ENCODE measurements around the gene AOPEP.
"Not testable (repeated sequence)": the region's sequence is repeated elsewhere in the genome, so short reads cannot be mapped to it uniquely, and the experiment has no call there.

Gene AOPEP

DNA sequence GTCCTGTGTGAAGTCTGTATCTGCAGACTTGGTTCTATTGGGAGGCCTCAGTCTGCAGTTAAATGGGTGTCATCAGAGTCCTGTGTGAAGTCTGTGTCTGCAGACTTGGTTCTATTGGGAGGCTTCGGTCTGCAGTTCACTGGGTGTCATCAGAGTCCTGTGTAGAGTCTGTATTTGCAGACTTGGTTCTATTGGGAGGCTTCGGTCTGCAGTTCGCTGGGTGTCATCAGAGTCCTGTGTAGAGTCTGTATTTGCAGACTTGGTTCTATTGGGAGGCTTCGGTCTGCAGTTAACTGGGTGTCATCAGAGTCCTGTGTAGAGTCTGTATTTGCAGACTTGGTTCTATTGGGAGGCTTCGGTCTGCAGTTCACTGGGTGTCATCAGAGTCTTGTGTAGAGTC is 239.1 kb downstream of the AOPEP start:
- not testable (repeated sequence) for DNase-seq (ENCODE audit: low read depth)

- DNase-seq (ENCODE audit: low read depth): not testable (repeated sequence)
Measured at GRCh38 chr9:94966046-94966445, 239.5 kb downstream of the AOPEP start.

DNA sequence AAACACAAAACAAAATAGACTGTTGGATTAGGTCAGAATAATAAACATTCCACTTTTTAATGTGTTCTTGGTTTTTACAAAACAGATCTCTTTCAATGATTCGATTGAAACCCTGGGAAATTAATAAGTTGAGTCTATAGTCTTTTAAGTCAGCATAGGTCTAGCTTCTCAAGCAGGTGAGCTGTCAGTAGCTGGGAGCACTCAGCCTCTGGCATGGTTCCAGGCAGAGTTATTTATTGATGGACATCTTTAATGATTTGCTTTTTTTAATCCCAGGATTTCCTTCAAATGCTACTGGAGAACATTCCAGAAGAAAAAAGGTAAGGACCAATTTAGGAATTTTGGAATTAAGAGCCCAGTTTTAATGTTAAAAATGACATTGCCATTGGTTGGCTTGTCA is 241.0 kb downstream of the AOPEP start:
- DNase-seq (ENCODE audit: low read depth): no peak

GRCh38 chr9:94971378-94972131 is 245.1 kb downstream of the AOPEP start:
- no peak for DNase-seq (ENCODE audit: low read depth)

DNA sequence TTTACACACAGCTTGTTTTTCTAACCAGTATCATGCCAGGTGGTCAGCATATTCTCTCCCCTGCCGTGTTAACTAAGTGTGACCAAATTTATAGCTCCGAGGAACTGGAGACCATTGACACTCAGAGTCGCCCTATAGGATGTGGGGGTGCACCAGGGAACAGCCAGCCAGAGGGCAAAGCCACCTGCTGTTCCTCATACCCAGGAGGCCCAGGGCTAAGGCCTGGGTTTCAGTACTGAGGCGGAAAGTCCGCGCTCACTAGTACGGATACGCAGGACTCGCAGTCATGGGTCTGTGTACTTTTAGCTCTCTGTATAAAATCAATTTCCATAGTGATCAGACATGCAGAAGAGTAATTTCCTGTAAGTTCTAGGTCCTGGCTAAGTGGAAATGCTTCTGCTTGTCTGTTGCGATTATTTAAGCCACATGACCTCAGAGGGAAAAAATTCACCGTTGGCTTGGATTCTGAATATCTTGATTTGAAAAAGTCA is 247.0 kb downstream of the AOPEP start:
- DNase-seq (ENCODE audit: low read depth): no peak

DNA sequence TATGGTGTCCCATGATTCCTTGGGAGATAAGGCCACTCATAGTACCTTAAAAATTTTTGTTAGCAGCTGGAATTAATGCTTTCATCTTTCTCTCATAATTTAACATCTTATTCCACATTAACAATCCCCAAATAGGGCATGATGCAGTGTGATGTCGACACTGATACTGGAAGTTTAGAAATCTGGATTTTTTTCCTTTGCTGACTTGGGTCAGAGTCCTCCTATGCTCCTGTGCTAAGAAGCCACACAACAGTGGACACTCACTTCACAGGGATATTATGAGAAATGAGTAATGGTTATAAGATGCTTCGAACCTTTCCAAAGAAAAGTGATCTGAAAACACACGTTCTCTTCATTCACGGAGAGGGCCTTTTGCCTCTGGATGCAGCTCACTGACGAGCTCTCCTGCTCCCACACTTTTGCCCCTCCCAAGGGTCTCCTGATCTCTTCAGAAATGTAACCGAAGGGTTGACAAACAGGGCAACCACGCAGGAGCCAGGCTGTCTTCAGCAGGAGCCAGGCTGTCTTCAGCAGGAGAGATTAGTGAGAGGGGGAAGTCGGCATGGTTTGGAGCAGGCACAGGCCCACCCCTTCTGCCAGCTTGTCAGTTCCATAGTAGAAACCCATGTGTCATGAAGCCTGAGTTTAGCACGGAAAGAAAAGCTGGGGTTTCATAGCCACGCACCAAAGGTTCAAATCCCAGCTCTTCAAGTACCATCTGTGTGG is 247.8 kb downstream of the AOPEP start:
- no peak for DNase-seq (ENCODE audit: low read depth)

DNA sequence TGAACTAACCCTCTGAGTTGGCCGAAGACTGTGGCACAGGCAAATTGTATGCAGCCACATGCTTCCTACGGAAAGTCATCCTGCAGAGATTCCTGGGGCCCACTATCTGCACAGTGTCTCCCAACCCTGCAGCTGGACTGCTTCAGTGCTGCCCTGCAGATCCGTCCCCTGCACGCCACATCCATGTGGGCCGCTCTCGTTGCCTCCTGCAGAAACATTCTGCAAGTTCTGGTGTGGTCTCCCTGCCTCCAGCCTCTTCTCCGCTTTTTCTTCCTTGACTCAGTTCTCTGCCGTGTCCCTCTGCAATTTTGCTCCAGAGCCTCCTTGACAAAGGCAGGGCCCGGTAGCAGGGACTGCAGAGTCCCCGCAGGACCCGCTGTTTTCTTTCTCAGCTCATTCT is 249.0 kb downstream of the AOPEP start:
- no peak for DNase-seq (ENCODE audit: low read depth)

DNA sequence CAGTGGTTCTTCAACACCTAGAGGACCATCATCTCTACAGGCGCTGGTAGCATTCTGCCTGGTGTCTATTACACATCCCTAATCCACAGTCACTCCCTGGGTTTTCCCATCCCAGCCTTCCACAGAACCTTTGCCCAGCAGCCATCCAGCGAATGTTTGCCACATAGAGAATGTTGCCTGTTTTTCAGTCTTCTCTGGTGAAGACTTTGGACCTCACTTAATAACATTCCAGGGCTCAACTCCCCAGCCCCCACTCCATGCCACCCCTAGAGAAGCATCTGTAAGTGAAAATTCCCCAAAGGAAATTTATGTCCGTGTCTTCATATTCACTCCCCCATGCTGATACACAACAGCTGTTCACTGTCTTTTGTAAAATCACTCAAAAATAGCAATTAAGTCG is 249.6 kb downstream of the AOPEP start:
- no peak for DNase-seq (ENCODE audit: low read depth)

- no peak for DNase-seq (ENCODE audit: low read depth)
Measured at GRCh38 chr9:94977416-94977815, 250.9 kb downstream of the AOPEP start.

- no peak for DNase-seq (ENCODE audit: low read depth)
Measured at GRCh38 chr9:94979904-94980507, 253.5 kb downstream of the AOPEP start.

DNA sequence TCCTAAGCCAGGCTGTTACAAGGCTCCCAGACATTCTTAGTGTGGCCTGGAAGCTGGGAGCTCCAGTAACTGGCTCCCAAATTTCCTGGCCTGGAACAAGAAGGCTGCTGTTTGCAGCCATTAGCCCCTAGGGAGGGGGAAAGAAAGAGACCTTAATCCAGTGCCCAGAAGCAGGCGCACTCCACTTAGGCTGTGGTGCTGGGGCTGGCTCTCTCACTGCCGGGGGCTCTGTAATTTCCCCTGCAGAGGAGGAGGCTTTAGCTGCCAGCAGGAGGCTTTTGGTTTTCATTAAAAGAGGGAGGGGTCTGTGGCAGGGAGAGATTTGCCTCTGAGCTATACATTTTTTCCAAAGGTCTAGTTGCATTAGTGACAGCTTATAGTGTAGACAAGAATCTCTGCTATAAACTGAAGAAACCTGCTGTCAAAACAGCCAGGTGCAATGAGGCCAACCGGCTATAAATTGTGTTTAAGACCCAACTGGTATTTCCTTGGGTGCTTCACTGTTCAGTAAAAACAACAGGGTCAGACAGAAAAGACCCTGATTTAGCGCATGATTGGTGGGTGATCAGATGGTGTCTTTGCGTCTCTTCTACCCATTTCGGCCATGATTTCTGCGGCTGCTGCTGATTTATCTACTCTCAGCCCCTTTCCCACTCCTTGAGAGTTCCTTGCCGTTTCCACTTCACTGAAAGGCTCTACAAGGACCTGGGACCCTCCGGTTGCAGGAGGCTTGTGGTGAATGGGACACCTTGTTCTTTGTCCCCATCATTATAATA is 254.6 kb downstream of the AOPEP start:
- no peak for DNase-seq (ENCODE audit: low read depth)

DNA sequence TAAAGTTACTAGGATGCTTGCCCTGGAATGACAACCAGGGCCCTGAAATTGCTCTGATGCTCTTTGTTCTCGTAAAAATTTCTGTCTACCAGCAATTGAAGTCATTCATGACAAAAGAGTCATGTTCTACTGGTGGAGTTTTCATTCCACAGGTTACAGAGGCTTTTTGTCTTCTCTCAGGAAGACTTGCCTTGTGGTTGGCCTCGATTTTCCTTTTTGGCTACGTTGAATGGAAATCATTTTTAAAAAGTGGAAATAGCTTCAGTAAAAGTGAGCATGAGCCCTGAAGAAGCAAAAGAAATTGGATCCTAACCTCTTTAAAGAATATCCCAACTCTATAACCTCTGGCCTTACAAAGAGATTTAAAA is 255.2 kb downstream of the AOPEP start:
- no peak for DNase-seq (ENCODE audit: low read depth)

GRCh38 chr9:94982211-94982610 is 255.7 kb downstream of the AOPEP start:
- no peak for DNase-seq (ENCODE audit: low read depth)

DNA sequence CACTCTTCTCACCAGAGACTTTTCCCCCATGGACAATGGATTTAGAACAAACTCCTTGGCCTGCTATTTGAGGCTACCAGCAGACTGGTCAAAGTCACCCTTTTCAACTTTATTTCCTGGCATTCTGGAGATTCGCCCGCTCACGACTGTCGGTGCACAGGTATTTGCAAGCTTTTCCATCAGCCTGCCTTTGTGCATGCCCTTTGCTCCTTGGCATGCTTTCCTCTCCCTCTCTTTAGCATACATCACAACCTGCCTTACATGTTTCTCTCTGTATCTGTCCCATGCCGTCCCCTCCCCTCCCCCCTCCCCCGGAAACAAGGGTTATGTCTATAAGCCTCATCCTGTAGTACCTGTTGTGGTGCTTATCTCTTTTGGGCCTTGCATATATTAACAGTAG is 257.1 kb downstream of the AOPEP start:
- DNase-seq (ENCODE audit: low read depth): no peak

GRCh38 chr9:94984891-94985476 is 258.5 kb downstream of the AOPEP start:
- no peak for DNase-seq (ENCODE audit: low read depth)

GRCh38 chr9:94985649-94986048 is 259.1 kb downstream of the AOPEP start:
- no peak for DNase-seq (ENCODE audit: low read depth)

DNA sequence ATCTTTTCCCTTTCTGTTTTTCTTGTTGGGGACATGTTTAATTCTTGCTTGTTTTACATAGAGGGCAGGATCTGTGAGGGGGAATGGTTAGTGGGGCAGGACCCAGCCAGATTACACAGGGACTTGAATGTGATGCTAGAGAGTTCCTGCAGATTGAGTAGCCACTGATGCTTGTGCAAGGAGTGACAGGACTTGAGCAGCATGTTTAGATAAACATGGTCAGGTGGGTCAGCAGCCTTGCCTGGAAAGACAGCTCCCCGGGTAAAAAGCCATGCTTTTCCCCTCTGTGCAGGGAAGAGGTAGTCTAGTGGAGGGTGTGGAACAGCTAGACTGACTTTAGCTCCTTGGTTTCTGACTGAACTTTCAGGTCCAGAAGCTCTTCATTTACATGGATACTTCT is 261.2 kb downstream of the AOPEP start:
- DNase-seq (ENCODE audit: low read depth): no peak

DNA sequence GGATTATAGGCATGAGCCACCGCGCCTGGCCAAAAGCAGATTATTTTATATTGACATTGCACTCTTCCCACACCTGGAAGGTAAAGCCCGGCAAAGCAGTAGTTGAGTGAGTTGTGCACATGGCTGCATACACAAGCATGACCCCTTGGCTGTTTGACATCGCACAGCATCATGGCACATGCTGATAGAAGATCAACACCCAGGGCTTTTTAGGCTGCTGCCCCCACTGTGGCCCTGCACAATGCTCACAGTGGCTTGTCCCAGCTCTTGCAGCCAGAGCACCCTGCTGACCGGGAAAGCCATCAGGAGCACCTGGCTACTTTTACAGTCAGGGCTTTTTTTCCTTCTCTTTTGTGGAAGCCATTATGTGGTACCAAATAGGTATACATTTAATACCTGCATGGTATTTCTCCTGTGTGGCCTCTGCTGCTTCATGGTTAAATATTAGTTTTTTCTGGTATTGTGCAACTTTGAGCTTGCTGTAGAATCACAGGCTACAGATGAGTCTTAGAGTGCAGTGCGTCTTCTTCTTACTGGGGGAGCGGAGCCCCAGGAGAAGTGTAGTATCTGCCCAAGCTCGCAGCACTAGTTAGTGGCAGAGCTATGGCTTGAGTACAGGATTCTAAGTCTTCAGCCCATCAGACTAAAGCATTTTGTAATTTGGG is 264.5 kb downstream of the AOPEP start:
- no peak for DNase-seq (ENCODE audit: low read depth)

GRCh38 chr9:94991961-94992907 is 265.7 kb downstream of the AOPEP start:
- DNase-seq (ENCODE audit: low read depth): no peak

- DNase-seq (ENCODE audit: low read depth): no peak
Measured at GRCh38 chr9:94993160-94993820, 266.8 kb downstream of the AOPEP start.
